ENCODE results near the gene JADE1. TPM values are rescaled to one million over a fixed set of nuclear protein-coding genes. Genes with fewer than 3 reads are reported as not detected.
A peak's percentile ranks its signal among the peaks of the same experiment; 100 is the strongest.

JADE1 gene
- polyA plus RNA-seq, 1 of the 3 experiments (the other 2 are of a cell fraction): 9.1 TPM

GRCh38 chr4:128863312-128864075, 54.0 kb downstream of the JADE1 start (continued):
- peak; percentile 91 for TF ChIP-seq CTCF (IDR thresholded peaks at IDR 0.05)
- TF ChIP-seq POLR2AphosphoS5 (IDR thresholded peaks at IDR 0.05; ENCODE audit: low read depth, low read length): peak; percentile 19; the same call in 1 of the 2 replicates
- peak; percentile 86 for TF ChIP-seq SMC3 (IDR thresholded peaks at IDR 0.05; ENCODE audit: low read depth, low read length)
- TF ChIP-seq MAX (IDR thresholded peaks at IDR 0.05; ENCODE audit: low read depth): no peak

- Histone ChIP-seq H3K79me2 (ENCODE audit: insufficient read depth) (peaks cover 7% of the 10 kb centered on the region; the same call in 1 of the 2 replicates), H3K4me2 (no peak overlapping the region), H3K9ac (no peak overlapping the region), H3K4me1 (ENCODE audit: control insufficient read depth in 1 of 2, insufficient read depth in 2 of 2, low read depth in 1 of 2, low read length in 1 of 2) (peaks cover 0 to 19% of the 10 kb centered on the region in 2 experiments; a peak in 1 of 4 replicates), H3K9me3 (no peaks in the 10 kb centered on the region), H3K9me2 (no peaks in the 10 kb centered on the region), H2AFZ (ENCODE audit: low read depth) (no peak overlapping the region), H3K4me3 (ENCODE audit: low read depth in 2 of 2, low read length in 1 of 2) (no peak overlapping the region), H3K27me3 (ENCODE audit: insufficient read depth) (no peaks in the 10 kb centered on the region), H3K27ac (ENCODE audit: low read depth in 2 of 2, low read length in 1 of 2) (no peak overlapping the region), H3F3A (replicated peaks; ENCODE audit: insufficient read depth) (no peaks in the 10 kb centered on the region), H3K36me3 (replicated peaks in 1 of 2; ENCODE audit: control insufficient read depth in 1 of 2, insufficient read depth in 2 of 2, low read length in 1 of 2) (peaks cover 41 to 91% of the 10 kb centered on the region in 2 experiments), H4K20me1 (ENCODE audit: insufficient read depth) (no peaks in the 10 kb centered on the region)
- TF ChIP-seq EP300 (IDR thresholded peaks at IDR 0.05; ENCODE audit: borderline replicate concordance in 1 of 2, low read depth in 1 of 2, low read length in 1 of 2): no peak
- no peak for TF ChIP-seq TAF1 (IDR thresholded peaks at IDR 0.05; ENCODE audit: borderline replicate concordance, low read depth, low read length)
- no peak for TF ChIP-seq USF1 (IDR thresholded peaks at IDR 0.05; ENCODE audit: borderline replicate concordance, low read depth)
- no peak for TF ChIP-seq CTCF (IDR thresholded peaks at IDR 0.05)
- TF ChIP-seq GATA2 (CRISPR knock-in tag; IDR thresholded peaks at IDR 0.05): no peak
- no peak for TF ChIP-seq RXRA (IDR thresholded peaks at IDR 0.05; ENCODE audit: borderline replicate concordance, low read depth)
- no peak for TF ChIP-seq ELF1 (IDR thresholded peaks at IDR 0.05)
- ChIA-PET POLR2A (no interaction called here), CTCF (interaction anchor here (0.6 to 1.3 kb wide), 5 partner anchors 9 to 673 kb away, joined by 3 to 5 read pairs (median 3); no protein-coding TSS in a partner anchor)
- 86% methylated on average over 2 of the region's 2 CpGs for WGBS (ENCODE audit: low lambda C conversion rate)
- DNase-seq: no peak
Observed at GRCh38 chr4:128865132-128865531, 55.6 kb downstream of the JADE1 start.

Data from SK-N-SH (cell line).